Breast epithelium (tissue), 4 donors: ENCODE measurements around the gene KRTAP4-4. TPM values are rescaled to one million over a fixed set of nuclear protein-coding genes. Genes with fewer than 3 reads are reported as not detected.
"Not testable (repeated sequence)": the region's sequence is repeated elsewhere in the genome, so short reads cannot be mapped to it uniquely, and the experiment has no call there.

Experiments
- DNase-seq, 2 donors: peaks; one replicate each; pipeline ENCODE4 v3.0.0-alpha.2; 2019; ENCODE audit warnings: low spot score in 2 of 2
- H3K27ac ChIP-seq, 2 donors: fragments of 200-600 bp; sonication (generic) in 1 of 2; one replicate each; pipeline ENCODE4 v1.5.1; 2016 to 2019; ENCODE audit warnings: mild to moderate bottlenecking in 1 of 2
- H3K27me3 ChIP-seq, 2 donors: fragments of 200-600 bp; sonication (generic) in 1 of 2; one replicate each; pipeline versions ENCODE4 v1.5.1 to v1.6.0; 2017 to 2019; ENCODE audit warnings: control low read depth in 1 of 2, mild to moderate bottlenecking in 1 of 2
- H3K36me3 ChIP-seq: fragments of 200-600 bp; one replicate; pipeline ENCODE4 v1.5.1; 2019
- H3K4me1 ChIP-seq, 2 donors: fragments of 200-600 bp; sonication (generic); one replicate each; pipeline ENCODE4 v1.5.1; 2016 to 2019; ENCODE audit warnings: control low read depth in 1 of 2
- H3K4me3 ChIP-seq, 3 donors: fragments of 200-600 bp; sonication (generic); 1 replicate in 2 of 3; 2 replicates in 1 of 3; pipeline ENCODE4 v1.5.1; 2016 to 2019; ENCODE audit warnings: mild to moderate bottlenecking in 3 of 3, moderate library complexity in 2 of 3
- H3K9me3 ChIP-seq, 2 donors: fragments of 200-600 bp; sonication (generic) in 1 of 2; one replicate each; pipeline ENCODE4 v1.5.1; 2016 to 2019; ENCODE audit warnings: control low read depth in 1 of 2
- CTCF ChIP-seq, 3 donors: fragments of 450-650 bp; IDR thresholded peaks; one replicate each; pipeline ENCODE4 v1.5.1; 2016 to 2017; ENCODE audit warnings: antibody characterized with exemption in 3 of 3, mild to moderate bottlenecking in 3 of 3, moderate library complexity in 3 of 3
- POLR2A ChIP-seq: fragments of 450-650 bp; IDR thresholded peaks from one replicate; pipeline ENCODE4 v1.6.1; 2016; ENCODE audit warnings: antibody characterized with exemption, mild to moderate bottlenecking, moderate library complexity
- POLR2AphosphoS5 ChIP-seq, 3 donors: sonication (generic); formaldehyde crosslinking; IDR thresholded peaks; one replicate each; pipeline ENCODE4 v1.6.1; 2017; ENCODE audit warnings: antibody characterized with exemption in 3 of 3
- intact Hi-C: fragments of 100-400 bp; cut with DNase I; formaldehyde crosslinking; loops from one replicate; pipeline ENCODE4 v1.15.1; 2023; ENCODE audit warnings: low total_unique reads
- total RNA-seq, 3 donors: library from RNA; depleted of rRNA; stranded (reverse); fragments of >200 nt; gene quantifications; one replicate each; pipeline ENCODE4 v1.1.0, GENCODE V29; 2016

Gene KRTAP4-4
- total RNA-seq, 3 donors from 2014 or later: not detected

- no peak for TF ChIP-seq POLR2AphosphoS5 (IDR thresholded peaks at IDR 0.05)
- no peak for TF ChIP-seq POLR2A
- TF ChIP-seq CTCF (IDR thresholded peaks at IDR 0.05): no peak
- H3K36me3 ChIP-seq: no peaks in the 10 kb centered on the region
- H3K27me3 ChIP-seq: no peaks in the 10 kb centered on the region
- intact Hi-C loops: no loop called here
- H3K4me3 ChIP-seq: no peak overlapping the region
- no peaks in the 10 kb centered on the region for H3K4me1 ChIP-seq
- peaks cover 8 to 11% of the 10 kb centered on the region in 2 donors for H3K9me3 ChIP-seq
- DNase-seq: no peak
- no peak overlapping the region for H3K27ac ChIP-seq
These were observed 12.9 kb downstream of the KRTAP4-4 start for GRCh38 chr17:41147531-41148204.

- intact Hi-C loops: no loop called here
- no peaks in the 10 kb centered on the region for H3K27me3 ChIP-seq
- H3K4me3 ChIP-seq: no peak overlapping the region
- no peaks in the 10 kb centered on the region for H3K36me3 ChIP-seq
- H3K9me3 ChIP-seq: peaks cover 8 to 16% of the 10 kb centered on the region in 2 donors
- no peak for TF ChIP-seq POLR2AphosphoS5 (IDR thresholded peaks at IDR 0.05)
- TF ChIP-seq POLR2A: no peak
- TF ChIP-seq CTCF (IDR thresholded peaks at IDR 0.05): no peak
- H3K4me1 ChIP-seq: no peaks in the 10 kb centered on the region
- H3K27ac ChIP-seq: no peak overlapping the region
- DNase-seq: no peak
These were observed 15.3 kb downstream of the KRTAP4-4 start for GRCh38 chr17:41145261-41145660.

DNA sequence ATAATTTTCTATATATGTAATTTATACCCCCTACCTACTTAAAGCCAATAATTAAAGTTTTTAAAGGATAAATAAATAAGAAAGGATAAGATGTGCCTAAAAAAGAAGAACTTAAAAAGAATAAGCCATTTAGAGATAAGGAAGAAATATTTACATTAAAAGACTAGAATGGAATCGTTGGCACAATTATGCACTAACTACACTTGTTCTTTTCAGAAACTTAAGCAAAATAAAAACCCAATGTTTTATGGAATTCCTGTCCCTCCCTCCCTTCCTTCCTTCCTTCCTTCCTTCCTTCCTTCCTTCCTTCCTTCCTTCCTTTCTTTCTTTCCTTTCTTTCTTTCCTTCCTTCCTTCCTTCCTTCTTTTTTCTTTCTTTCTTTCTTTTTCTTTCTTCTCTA lies 15.7 kb downstream of the KRTAP4-4 start:
- Histone ChIP-seq H3K4me3 (no peak overlapping the region), H3K9me3 (peaks cover 8 to 20% of the 10 kb centered on the region in 2 donors), H3K27me3 (no peaks in the 10 kb centered on the region), H3K4me1 (no peaks in the 10 kb centered on the region), H3K27ac (no peak overlapping the region), H3K36me3 (no peaks in the 10 kb centered on the region)
- DNase-seq: no peak
- no peak for TF ChIP-seq CTCF (IDR thresholded peaks at IDR 0.05)
- TF ChIP-seq POLR2A: no peak
- no peak for TF ChIP-seq POLR2AphosphoS5 (IDR thresholded peaks at IDR 0.05)
- intact Hi-C loops: no loop called here

DNA sequence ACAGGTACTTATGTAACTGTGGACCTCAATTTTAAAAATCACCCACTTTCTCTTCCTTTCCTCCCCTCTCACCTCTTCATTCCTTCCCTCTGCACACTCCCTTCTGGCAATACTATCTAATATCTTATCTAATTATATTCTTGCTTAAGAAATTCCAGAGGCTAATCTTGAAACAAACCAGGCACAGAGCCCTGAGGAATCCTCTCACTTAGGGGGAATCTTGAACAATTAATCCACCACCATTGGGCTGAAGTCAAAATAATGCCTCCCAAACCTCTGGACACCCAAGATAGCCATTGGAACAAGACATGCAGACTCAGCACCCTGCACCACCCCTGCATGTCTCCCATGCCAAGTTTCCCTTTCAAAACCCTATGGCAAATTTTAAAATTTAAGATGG lies 19.2 kb downstream of the KRTAP4-4 start:
- no peak for DNase-seq
- no peak overlapping the region for H3K4me3 ChIP-seq
- no peaks in the 10 kb centered on the region for H3K36me3 ChIP-seq
- no peak overlapping the region for H3K27ac ChIP-seq
- H3K4me1 ChIP-seq: no peaks in the 10 kb centered on the region
- H3K9me3 ChIP-seq: peaks cover 8 to 22% of the 10 kb centered on the region in 2 donors
- no peak for TF ChIP-seq POLR2A
- intact Hi-C loops: no loop called here
- no peaks in the 10 kb centered on the region for H3K27me3 ChIP-seq

DNA sequence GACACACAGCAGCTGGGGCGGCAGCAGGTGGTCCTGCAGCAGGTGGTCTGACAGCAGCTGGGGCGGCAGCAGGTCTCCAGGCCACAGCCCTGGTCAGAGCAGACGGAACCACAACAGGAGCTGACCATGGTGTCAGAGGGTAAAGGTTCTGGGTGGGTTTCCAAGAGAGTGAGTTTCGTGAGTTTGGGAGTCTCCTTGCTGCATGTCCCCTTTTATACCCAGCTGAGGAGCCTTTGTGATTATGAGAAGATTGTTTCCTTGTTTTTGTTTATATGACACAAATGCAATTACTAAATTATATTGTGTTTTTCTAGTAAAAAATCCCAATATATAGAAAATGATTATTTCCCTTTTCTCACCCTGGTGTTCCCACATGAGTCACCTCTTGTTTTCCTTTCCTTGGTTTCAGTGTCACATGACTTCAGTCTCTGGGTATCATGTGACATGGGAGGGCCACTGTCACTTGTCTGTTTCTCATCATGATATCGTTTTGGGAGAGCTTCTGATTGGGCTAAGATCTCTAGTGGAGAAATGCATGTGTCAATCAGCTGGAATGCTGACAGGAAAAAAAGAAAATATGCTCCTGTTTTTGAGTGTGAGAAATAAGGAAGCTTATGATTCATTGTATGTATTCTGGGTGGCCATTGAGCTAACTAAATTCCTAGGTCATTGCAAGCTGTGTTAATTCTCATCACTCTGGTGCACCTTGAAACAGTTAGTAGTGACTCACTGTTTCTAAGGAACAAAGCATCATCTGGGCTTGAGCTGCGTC lies 20.0 kb downstream of the KRTAP4-4 start, which contains the start of gene KRTAP4-6:
Gene KRTAP4-6 (minus strand): TSS at position 185 of the 772 bp plus-strand sequence. CDS start 57 bp downstream, at position 128.
- Histone ChIP-seq H3K27me3 (no peaks in the 10 kb centered on the region), H3K9me3 (peaks cover 8 to 22% of the 10 kb centered on the region in 2 donors), H3K4me3 (no peak within 1 kb of the TSS), H3K27ac (no peak within 1 kb of the TSS), H3K36me3 (no peaks in the 10 kb centered on the region), H3K4me1 (no peaks in the 10 kb centered on the region)
- DNase-seq: no peak
- TF ChIP-seq POLR2AphosphoS5 (IDR thresholded peaks at IDR 0.05): no peak
- TF ChIP-seq CTCF (IDR thresholded peaks at IDR 0.05): no peak
- no peak for TF ChIP-seq POLR2A
- intact Hi-C loops: no loop called here

DNA sequence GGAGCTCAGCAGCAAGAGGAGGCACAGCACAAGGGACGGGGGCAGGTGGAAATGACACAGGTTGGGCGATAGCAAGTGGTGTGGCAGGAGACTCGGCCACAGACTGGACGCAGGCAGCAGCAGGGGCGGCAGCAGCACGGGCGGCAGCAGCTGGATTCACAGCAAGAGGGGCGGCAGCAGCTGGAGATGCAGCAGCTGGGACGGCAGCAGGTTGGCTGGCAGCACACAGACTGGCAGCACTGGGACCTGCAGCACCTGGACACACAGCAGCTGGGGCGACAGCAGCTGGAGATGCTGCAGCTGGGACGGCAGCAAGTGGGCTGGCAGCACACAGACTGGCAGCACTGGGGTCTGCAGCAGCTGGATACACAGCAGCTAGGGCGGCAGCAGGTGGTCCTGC lies 20.7 kb downstream of the KRTAP4-4 start:
- H3K4me3 ChIP-seq, intact Hi-C loops, H3K27ac ChIP-seq, DNase-seq, H3K4me1 ChIP-seq, H3K36me3 ChIP-seq, H3K27me3 ChIP-seq: not testable (repeated sequence)
- peaks cover 8 to 22% of the 10 kb centered on the region in 2 donors for H3K9me3 ChIP-seq
